ENCODE results near the gene MRPL27.
"Not testable (repeated sequence)": the region's sequence is repeated elsewhere in the genome, so short reads cannot be mapped to it uniquely, and the experiment has no call there.

MRPL27 gene

DNA sequence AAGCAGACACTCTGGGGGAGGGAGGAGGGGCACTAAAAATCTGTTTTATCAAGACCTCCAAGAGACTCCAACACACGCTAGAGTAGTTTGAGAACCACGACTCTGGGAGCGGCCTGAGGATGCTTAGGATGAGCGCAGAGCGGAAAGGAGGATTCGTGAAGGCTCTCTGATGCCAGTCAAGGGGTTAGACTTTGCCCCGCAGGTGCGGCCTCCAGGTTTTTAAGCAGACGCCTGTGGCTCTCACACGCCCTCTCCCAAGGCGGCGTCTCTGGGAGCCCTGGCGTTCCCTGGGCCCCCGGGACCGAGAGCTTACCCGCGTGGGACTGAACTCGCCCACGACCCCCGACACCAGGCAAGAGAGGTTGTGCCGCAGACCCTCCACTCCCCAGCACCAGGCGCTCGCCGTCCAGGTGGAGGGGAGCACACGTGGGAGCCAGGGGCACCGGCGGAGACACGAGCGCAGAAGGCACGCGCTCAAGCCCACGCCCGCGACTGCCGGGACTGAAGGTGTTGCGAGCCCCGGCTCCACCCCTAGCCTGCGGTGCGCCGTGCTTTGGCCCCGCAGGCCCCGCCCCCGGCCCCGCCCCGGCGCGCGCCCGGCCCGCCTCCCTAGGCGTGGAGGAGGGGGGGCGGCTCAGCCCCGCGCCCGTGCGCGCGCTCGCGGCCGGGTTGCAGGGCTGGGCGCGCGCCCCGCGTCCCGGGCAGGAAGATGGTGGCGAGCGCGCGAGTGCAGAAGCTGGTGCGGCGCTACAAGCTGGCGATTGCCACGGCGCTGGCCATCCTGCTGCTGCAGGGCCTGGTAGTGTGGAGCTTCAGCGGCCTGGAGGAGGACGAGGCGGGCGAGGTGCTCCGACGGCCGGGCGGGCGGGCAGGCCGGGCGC is 27.3 kb downstream of the MRPL27 start, which contains the start of gene XYLT2:
TSS of gene XYLT2 (plus strand) at position 695 of the 881 bp plus-strand sequence. CDS start at position 710, 15 bp downstream.
- peak; percentile 90 for DNase-seq (ENCODE audit: low read depth)

- no peak for DNase-seq (ENCODE audit: low read depth)
Measured at GRCh38 chr17:50344731-50345365, 28.1 kb downstream of the MRPL27 start.

GRCh38 chr17:50339381-50339780 is 33.6 kb downstream of the MRPL27 start:
- DNase-seq (ENCODE audit: low read depth), result no peak

- no peak for DNase-seq (ENCODE audit: low read depth)
Measured at GRCh38 chr17:50338645-50339044, 34.3 kb downstream of the MRPL27 start.

DNA sequence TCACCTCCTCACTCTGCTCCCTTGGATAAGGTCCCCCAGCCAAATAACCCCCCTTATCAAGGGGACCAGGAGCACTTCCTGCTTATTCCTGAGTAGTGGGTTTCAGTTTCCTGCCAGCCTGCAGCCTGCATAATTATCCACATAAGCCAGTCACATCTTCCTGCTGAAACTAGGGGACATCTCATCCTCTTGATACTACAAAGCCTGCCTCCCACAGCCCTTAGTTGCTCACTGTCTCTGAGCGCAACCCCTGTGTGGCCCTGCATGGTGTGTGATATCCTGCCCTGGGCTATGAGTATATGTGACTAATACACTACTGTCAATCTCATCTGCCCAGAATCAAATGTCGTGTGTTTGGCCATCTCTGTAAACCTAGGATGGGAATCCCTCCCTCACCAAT is 35.0 kb downstream of the MRPL27 start:
- no peak for DNase-seq (ENCODE audit: low read depth)

GRCh38 chr17:50333291-50334057 is 39.5 kb downstream of the MRPL27 start:
- not testable (repeated sequence) for DNase-seq (ENCODE audit: low read depth)

DNA sequence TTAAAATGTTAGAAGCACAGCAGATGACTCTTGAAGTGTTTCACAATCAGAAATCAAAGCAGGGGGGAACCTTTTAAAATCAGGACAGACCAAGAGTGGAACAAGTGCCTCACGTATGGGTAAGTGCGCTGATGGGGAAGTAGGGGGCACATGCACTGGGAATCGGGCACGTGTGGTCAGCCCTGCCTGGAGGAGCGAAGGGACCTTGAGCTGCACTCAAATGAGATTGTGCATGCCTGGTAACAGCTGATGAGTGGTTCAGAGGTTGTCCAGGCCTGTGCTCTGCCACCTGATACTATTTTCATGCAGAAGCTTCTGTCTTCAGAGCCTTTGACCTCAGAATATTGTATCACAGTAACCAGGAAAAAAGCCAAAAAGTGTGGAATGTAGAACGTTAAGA is 40.8 kb downstream of the MRPL27 start:
- no peak for DNase-seq (ENCODE audit: low read depth)

DNA sequence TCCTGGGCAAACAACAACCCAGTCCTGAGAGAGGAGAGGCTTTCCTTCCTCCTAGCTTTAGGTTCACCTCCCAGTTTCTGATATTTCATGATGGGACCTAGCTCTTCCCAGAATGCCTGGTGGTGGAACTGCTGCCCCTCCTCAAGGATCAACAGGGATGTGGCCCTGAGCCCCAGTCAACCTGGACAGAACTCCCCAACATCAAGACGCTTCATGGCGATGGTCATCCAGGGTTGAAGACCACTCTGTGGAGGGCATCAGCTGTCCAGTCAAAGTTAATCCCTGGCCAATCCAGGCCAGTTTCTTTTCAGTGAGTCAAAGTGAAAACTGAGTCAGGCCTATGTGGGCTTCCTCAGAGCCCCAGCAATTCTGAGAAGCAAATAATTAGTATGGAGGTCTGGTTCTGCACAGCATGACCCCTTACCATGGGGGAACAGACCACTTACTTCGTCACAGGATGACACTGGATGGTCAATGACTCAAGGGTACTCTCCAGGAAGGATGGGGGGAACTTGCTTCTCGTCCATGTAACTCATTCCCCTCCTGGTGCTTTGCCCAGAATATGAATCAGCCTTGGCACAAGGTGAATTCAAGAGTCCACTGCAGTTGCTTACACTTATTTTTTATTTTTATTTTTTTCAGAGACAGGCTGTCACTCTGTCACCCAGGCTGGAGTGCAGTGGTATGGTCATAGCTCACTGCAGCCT is 41.7 kb downstream of the MRPL27 start:
- no peak for DNase-seq (ENCODE audit: low read depth)

GRCh38 chr17:50330151-50330775 is 42.7 kb downstream of the MRPL27 start:
- DNase-seq (ENCODE audit: low read depth), result no peak

DNA sequence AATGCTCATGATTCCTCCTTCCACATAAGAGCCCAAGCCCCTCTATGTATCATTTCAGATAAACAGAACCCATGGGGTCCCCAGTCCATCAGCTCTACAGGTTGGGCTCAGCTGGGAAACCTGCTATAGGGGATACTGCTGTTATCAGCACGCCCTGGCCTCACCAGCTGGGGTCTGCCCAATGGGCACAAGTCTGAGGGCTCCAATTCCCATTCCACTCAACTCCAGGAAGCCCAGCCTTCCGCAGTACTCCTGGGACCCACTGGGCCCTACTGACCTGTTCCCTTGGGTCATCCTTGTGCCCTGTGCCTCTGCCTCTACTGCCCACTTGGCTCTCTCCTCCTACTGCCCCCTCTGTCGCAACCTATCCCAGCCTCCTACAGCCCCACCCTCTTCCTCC is 43.3 kb downstream of the MRPL27 start:
- no peak for DNase-seq (ENCODE audit: low read depth)

GRCh38 chr17:50328363-50329325 is 44.3 kb downstream of the MRPL27 start:
- DNase-seq (ENCODE audit: low read depth), result no peak

DNA sequence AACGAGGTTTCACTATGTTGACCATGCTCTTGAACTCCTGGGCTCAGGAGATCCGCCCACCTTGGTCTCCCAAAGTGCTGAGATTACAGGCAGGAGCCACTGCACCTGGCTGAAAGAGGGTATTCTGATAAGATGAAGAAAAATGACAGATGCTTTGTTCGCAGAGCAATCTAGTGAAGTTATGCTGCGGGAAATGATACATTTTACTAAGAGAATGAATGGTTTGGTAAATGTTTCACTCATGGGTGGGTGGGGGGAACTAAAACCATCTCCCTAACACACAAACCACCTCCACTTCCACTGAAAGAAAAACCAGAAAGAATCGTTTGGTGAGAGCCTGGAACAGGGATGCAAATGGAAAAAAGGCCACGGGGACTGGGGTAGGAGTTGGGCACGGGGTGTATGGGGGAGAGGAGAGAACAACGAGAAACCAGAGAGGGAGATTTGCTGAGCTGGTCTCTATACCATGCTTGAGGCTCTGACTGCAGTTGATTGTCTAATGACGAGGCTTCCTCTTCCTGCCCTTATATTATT is 46.1 kb downstream of the MRPL27 start:
- no peak for DNase-seq (ENCODE audit: low read depth)

GRCh38 chr17:50325906-50326305 is 47.1 kb downstream of the MRPL27 start:
- DNase-seq (ENCODE audit: low read depth), result no peak

GRCh38 chr17:50323060-50323459 is 49.9 kb downstream of the MRPL27 start:
- DNase-seq (ENCODE audit: low read depth), result no peak

- DNase-seq (ENCODE audit: low read depth), result no peak
Measured at GRCh38 chr17:50322271-50322670, 50.7 kb downstream of the MRPL27 start.

- DNase-seq (ENCODE audit: low read depth), result no peak
Measured at GRCh38 chr17:50319306-50320004, 53.5 kb downstream of the MRPL27 start.

- DNase-seq (ENCODE audit: low read depth), result no peak
Measured at GRCh38 chr17:50318501-50319285, 54.3 kb downstream of the MRPL27 start.

Measured in activated T-cell treated with anti-CD3 and anti-CD28 coated beads for 1 hour (primary cell).